ENCODE results near the gene KIF18B.

Gene KIF18B

GRCh38 chr17:44925731-44926697, 21.6 kb downstream of the KIF18B start:
- in situ Hi-C loops (cut with MboI; ENCODE audit: low sequenced_read_pairs, unreplicated experiment) = loop anchor here (10.0 kb wide), 1 partner anchor 99 kb away; no protein-coding TSS in a partner anchor
- no peak for TF ChIP-seq CTCF (IDR thresholded peaks at IDR 0.05; ENCODE audit: borderline replicate concordance, control extremely low read depth, extremely low read depth, insufficient read depth, missing control alignments)
- DNase-seq (ENCODE audit: low spot score) = no peak

DNA sequence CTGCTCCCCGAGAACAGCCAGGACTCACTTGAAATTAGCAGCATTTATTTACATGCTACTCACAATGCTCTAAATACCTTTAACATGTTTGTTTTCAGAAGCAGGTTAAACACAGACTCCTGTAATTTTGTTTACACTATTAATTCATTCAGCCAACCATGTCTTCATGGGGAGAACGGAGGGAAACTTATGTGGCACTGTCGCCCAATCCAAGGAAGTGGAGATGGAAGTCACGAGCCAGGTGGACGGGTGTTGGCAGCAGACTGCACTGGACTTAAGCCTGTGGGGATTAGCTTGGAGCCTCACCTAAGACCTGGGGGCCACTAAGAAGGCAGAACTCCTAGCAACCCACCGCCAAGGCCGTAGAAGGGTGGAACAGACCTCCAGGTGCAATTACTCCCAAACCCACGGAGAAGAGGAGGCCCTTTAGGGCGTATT, 23.4 kb downstream of the KIF18B start:
- in situ Hi-C loops (cut with MboI; ENCODE audit: low sequenced_read_pairs, unreplicated experiment) = loop anchor here (10.0 kb wide), 1 partner anchor 101 kb away; no protein-coding TSS in a partner anchor
- TF ChIP-seq CTCF (IDR thresholded peaks at IDR 0.05; ENCODE audit: borderline replicate concordance, control extremely low read depth, extremely low read depth, insufficient read depth, missing control alignments) = no peak
- DNase-seq (ENCODE audit: low spot score) = no peak

- TF ChIP-seq CTCF (IDR thresholded peaks at IDR 0.05; ENCODE audit: borderline replicate concordance, control extremely low read depth, extremely low read depth, insufficient read depth, missing control alignments) = no peak
- in situ Hi-C loops (cut with MboI; ENCODE audit: low sequenced_read_pairs, unreplicated experiment) = loop anchor here (10.0 kb wide), 1 partner anchor 102 kb away; no protein-coding TSS in a partner anchor
- no peak for DNase-seq (ENCODE audit: low spot score)
Measured at GRCh38 chr17:44922746-44923470, 24.7 kb downstream of the KIF18B start.

DNA sequence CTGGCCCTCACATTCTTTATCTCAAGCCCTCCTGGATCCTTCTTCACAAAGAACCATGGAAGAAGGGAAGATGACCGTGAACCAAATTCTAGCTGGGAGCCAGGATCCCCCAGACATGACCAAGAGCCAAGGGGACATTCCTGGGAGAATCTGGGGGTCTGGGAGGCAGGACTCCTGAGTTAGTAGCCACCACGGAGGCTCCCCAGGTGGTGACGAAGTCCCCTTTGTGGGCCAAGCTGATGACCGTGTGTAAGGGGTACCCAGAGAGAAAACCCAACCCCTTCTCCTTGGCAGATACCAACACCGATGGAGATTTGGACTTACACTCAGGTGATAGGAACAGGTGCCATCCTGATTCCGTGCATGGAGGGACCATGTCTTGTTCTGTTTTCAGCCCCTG, 25.4 kb downstream of the KIF18B start:
- TF ChIP-seq CTCF (IDR thresholded peaks at IDR 0.05; ENCODE audit: borderline replicate concordance, control extremely low read depth, extremely low read depth, insufficient read depth, missing control alignments) = no peak
- no peak for DNase-seq (ENCODE audit: low spot score)
- in situ Hi-C loops (cut with MboI; ENCODE audit: low sequenced_read_pairs, unreplicated experiment) = loop anchor here (10.0 kb wide), 1 partner anchor 103 kb away; no protein-coding TSS in a partner anchor

- in situ Hi-C loops (cut with MboI; ENCODE audit: low sequenced_read_pairs, unreplicated experiment) = loop anchor here (10.0 kb wide), 1 partner anchor 103 kb away; no protein-coding TSS in a partner anchor
- TF ChIP-seq CTCF (IDR thresholded peaks at IDR 0.05; ENCODE audit: borderline replicate concordance, control extremely low read depth, extremely low read depth, insufficient read depth, missing control alignments) = no peak
- no peak for DNase-seq (ENCODE audit: low spot score)
Measured at GRCh38 chr17:44921122-44921882, 26.3 kb downstream of the KIF18B start.

DNA sequence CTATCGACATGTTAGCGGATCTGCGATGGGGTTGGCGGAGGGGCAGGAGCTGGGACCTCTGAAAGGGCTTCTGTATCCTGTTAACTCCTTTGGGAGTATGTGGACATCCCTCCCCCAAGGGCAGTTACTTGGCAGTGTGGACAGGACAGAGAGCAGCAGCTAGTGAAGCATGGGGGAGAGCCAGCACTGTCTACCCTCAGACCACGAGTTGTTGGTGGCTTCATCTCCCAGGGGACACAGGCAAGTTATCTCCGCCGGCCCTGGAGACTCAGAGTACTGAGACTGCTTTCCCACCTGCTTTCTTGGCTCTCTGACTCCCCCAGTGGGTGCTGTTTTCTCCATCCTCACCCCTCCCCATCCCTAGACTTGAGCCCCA, 27.0 kb downstream of the KIF18B start:
- in situ Hi-C loops (cut with MboI; ENCODE audit: low sequenced_read_pairs, unreplicated experiment) = loop anchor here (10.0 kb wide), 1 partner anchor 104 kb away; no protein-coding TSS in a partner anchor
- DNase-seq (ENCODE audit: low spot score) = no peak

More for the DNA sequence above, 27.0 kb downstream of the KIF18B start:
- no peak for TF ChIP-seq CTCF (IDR thresholded peaks at IDR 0.05; ENCODE audit: borderline replicate concordance, control extremely low read depth, extremely low read depth, insufficient read depth, missing control alignments)
